ENCODE results near the gene INSR.

INSR gene

GRCh38 chr19:7292352-7292949 is 1.8 kb downstream of the INSR start:
- Histone ChIP-seq H3K4me1 (ENCODE audit: low read length) (no peaks in the 10 kb centered on the region), H3K9me3 (ENCODE audit: insufficient read depth, low read length) (no peaks in the 10 kb centered on the region), H3K4me2 (ENCODE audit: low read length) (no peak overlapping the region), H2AFZ (ENCODE audit: low read depth, low read length) (no peak overlapping the region), H3K27me3 (ENCODE audit: low read depth, low read length) (peaks cover 2% of the 10 kb centered on the region; the same call in 1 of the 2 replicates), H3K9ac (ENCODE audit: low read length) (no peak overlapping the region), H3K27ac (ENCODE audit: low read length) (no peak overlapping the region), H4K20me1 (ENCODE audit: insufficient read depth, low read length) (no peaks in the 10 kb centered on the region), H3K36me3 (replicated peaks; ENCODE audit: low read depth, low read length) (no peaks in the 10 kb centered on the region), H3K79me2 (ENCODE audit: low read length) (no peaks in the 10 kb centered on the region), H3K4me3 (ENCODE audit: low read length) (no peak overlapping the region)
- TF ChIP-seq CTCF (IDR thresholded peaks at IDR 0.05; ENCODE audit: low read depth, low read length), result no peak
- TF ChIP-seq EZH2phosphoT487 (IDR thresholded peaks at IDR 0.05; ENCODE audit: low read depth), result no peak

GRCh38 chr19:7288977-7289376 is 5.2 kb downstream of the INSR start:
- no peaks in the 10 kb centered on the region for H3K36me3 ChIP-seq (replicated peaks; ENCODE audit: low read depth, low read length)
- no peak overlapping the region for H3K4me2 ChIP-seq (ENCODE audit: low read length)
- no peaks in the 10 kb centered on the region for H4K20me1 ChIP-seq (ENCODE audit: insufficient read depth, low read length)
- H3K27me3 ChIP-seq (ENCODE audit: low read depth, low read length), result peaks cover 3% of the 10 kb centered on the region; the same call in 1 of the 2 replicates
- H3K9ac ChIP-seq (ENCODE audit: low read length), result no peak overlapping the region
- no peaks in the 10 kb centered on the region for H3K4me1 ChIP-seq (ENCODE audit: low read length)
- H3K9me3 ChIP-seq (ENCODE audit: insufficient read depth, low read length), result no peaks in the 10 kb centered on the region
- H3K79me2 ChIP-seq (ENCODE audit: low read length), result no peaks in the 10 kb centered on the region
- no peak overlapping the region for H2AFZ ChIP-seq (ENCODE audit: low read depth, low read length)
- H3K4me3 ChIP-seq (ENCODE audit: low read length), result no peak overlapping the region
- H3K27ac ChIP-seq (ENCODE audit: low read length), result no peak overlapping the region
- TF ChIP-seq EZH2phosphoT487 (IDR thresholded peaks at IDR 0.05; ENCODE audit: low read depth) (no peak), CTCF (IDR thresholded peaks at IDR 0.05; ENCODE audit: low read depth, low read length) (no peak)

GRCh38 chr19:7288131-7288530 is 6.1 kb downstream of the INSR start:
- H3K4me3 ChIP-seq (ENCODE audit: low read length), result no peak overlapping the region
- no peaks in the 10 kb centered on the region for H4K20me1 ChIP-seq (ENCODE audit: insufficient read depth, low read length)
- H3K36me3 ChIP-seq (replicated peaks; ENCODE audit: low read depth, low read length), result no peaks in the 10 kb centered on the region
- no peak overlapping the region for H3K4me2 ChIP-seq (ENCODE audit: low read length)
- TF ChIP-seq CTCF (IDR thresholded peaks at IDR 0.05; ENCODE audit: low read depth, low read length), result no peak
- TF ChIP-seq EZH2phosphoT487 (IDR thresholded peaks at IDR 0.05; ENCODE audit: low read depth), result no peak
- no peaks in the 10 kb centered on the region for H3K4me1 ChIP-seq (ENCODE audit: low read length)
- H3K27ac ChIP-seq (ENCODE audit: low read length), result no peak overlapping the region
- no peak overlapping the region for H3K9ac ChIP-seq (ENCODE audit: low read length)
- no peaks in the 10 kb centered on the region for H3K9me3 ChIP-seq (ENCODE audit: insufficient read depth, low read length)
- no peak overlapping the region for H2AFZ ChIP-seq (ENCODE audit: low read depth, low read length)
- H3K27me3 ChIP-seq (ENCODE audit: low read depth, low read length), result peaks cover 3% of the 10 kb centered on the region; the same call in 1 of the 2 replicates
- no peaks in the 10 kb centered on the region for H3K79me2 ChIP-seq (ENCODE audit: low read length)

DNA sequence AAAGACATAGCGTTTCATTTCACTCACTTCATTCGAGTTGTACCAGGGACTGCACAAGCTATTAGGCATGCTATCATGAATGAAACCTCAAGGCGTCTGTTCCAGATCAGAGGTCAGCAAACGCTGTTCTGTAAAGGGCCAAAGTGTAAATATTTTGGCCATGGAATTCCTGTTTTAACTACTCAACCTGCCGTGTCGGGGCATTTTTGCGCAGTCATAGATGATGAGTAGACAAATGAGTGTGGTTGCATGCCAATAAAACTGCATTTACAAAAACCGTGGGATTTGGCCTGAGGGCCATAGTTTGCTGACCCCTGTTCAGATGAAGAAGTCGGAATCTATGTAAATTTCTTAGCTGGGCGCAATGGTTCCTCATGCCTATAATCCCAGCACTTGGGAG is 6.5 kb downstream of the INSR start:
- H3K79me2 ChIP-seq (ENCODE audit: low read length), result no peaks in the 10 kb centered on the region
- H3K27me3 ChIP-seq (ENCODE audit: low read depth, low read length), result peaks cover 3% of the 10 kb centered on the region; the same call in 1 of the 2 replicates
- no peak overlapping the region for H3K27ac ChIP-seq (ENCODE audit: low read length)
- H3K4me1 ChIP-seq (ENCODE audit: low read length), result no peaks in the 10 kb centered on the region
- no peak overlapping the region for H3K4me3 ChIP-seq (ENCODE audit: low read length)
- H3K9me3 ChIP-seq (ENCODE audit: insufficient read depth, low read length), result no peaks in the 10 kb centered on the region
- H3K36me3 ChIP-seq (replicated peaks; ENCODE audit: low read depth, low read length), result no peaks in the 10 kb centered on the region
- no peak overlapping the region for H2AFZ ChIP-seq (ENCODE audit: low read depth, low read length)
- no peak overlapping the region for H3K9ac ChIP-seq (ENCODE audit: low read length)
- H3K4me2 ChIP-seq (ENCODE audit: low read length), result no peak overlapping the region
- TF ChIP-seq CTCF (IDR thresholded peaks at IDR 0.05; ENCODE audit: low read depth, low read length) (no peak), EZH2phosphoT487 (IDR thresholded peaks at IDR 0.05; ENCODE audit: low read depth) (no peak)
- no peaks in the 10 kb centered on the region for H4K20me1 ChIP-seq (ENCODE audit: insufficient read depth, low read length)
